GM18511 (cell line): ENCODE results near the gene EPS15.
A peak's percentile ranks its signal among the peaks of the same experiment; 100 is the strongest.
"Not testable (repeated sequence)": the region's sequence is repeated elsewhere in the genome, so short reads cannot be mapped to it uniquely, and the experiment has no call there.

Experiments
- ATAC-seq: cut with Tn5 transposase; IDR thresholded peaks from one replicate; pipeline ENCODE4 v1.9.1; 2021; ENCODE audit warnings: mild to moderate bottlenecking, moderate library complexity; ENCODE audit not compliant: unreplicated experiment

The EPS15 gene

DNA sequence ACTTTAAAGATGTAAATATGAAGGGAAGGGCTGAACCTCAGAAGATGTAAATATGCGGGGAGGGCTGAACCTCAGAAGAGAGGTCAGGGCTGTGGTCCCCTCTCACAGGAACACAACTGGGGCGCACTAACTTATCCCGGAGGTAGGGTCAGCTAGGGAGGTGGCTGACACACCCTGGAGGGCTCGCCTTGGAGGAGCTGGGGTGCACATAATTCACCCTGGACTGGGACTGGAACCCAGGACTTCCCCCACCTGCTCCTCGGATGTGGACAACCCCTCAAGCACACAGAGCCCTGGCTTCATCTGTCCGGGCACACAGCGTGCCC, 174.8 kb downstream of the EPS15 start:
- ATAC-seq, result no peak

DNA sequence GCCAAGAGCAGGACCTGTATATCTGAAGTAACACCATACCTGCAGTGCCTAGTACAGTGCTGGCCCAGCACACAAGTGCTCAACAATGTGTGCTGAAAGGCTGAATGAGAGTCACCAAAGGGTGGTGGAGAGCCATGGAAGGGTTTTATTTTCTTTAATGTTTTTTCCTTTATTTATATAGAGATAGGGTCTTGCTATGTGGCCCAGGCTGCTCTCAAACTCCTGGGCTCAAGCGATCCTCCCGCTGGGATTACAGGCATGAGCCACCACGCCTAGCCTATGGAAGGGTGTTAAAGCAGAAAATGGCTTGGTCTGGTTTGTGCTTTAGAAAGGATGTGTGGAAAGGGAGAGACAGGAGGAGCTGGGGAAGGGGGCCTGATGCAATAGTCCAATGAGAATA, 175.4 kb downstream of the EPS15 start:
- no peak for ATAC-seq

DNA sequence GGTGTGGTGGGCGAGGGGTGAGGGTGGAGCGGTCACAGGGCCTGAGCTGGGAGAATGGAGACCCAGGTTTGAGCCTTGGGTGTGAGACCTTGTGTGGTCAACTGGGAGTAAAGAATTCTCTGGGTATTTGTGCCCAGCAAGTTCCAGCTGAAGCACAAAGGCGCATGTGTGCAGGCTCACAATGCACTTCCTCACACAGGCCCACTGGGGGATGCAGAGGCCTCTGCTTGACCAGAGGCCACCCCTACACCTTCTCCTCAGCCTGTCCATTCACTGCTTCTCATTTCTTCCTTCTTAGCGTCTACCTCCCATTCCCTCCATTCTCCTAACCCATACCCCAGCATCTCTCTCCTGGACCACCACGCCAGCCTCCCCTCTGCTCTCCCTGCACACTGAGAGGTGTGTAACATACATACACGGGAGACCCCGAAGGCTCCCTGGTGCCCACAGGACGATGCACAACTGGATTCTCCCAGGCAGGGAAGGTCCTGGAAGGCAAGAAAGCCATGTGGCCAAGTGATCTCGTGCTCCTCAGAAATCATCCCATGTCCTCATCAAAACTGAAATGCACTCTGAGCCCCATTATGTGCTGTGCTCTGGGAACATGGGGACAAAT, 176.4 kb downstream of the EPS15 start:
- ATAC-seq, result no peak

DNA sequence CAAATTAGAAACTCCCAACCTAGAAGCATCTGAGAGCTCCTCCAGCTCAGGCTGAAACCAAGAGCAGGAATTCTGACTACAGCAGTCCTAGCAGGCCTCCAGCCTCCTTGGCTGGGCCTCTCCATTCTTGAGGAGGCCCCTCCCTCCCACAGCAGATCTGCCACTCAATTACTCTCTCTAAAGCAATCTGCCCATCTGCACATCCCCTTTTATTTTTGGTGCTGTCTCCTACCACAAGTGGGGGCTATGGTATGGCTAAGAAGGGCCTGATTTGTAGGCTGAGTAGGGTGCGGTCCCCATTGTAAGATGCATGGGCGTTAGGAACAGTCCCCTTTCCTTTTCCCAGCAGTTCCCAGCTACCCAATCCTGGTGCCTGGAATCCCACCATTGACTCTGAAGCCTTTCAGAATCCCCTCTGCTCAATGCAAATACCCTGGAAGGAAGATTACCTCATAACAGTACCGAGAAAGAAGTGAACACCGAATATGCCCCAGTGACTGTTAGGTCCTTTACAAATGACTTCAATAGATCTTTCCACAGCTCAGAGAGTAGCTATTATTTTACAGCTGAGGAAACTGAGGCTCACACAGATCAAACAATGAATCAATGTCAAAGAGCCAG, 177.1 kb downstream of the EPS15 start:
- peak; percentile 70 for ATAC-seq

DNA sequence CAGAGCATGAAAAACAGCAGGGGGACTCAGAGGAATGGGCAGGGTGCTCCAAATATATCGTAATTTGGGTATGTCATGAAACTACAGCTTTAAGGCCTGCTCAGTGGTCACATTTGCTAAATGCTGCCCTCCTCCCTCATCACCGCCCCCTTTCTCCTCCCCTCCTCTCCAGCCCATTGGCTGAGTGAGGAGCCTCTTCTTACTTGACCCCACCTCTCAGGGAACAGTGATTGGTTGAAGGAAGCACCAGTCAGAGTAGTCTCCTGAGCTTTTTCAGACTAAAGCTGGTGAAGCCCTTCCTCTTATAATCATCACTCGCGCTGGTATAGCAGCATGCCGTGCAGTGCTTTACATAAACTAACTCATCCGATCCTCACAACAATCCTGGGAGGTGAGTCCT, 178.7 kb downstream of the EPS15 start:
- ATAC-seq, result no peak

DNA sequence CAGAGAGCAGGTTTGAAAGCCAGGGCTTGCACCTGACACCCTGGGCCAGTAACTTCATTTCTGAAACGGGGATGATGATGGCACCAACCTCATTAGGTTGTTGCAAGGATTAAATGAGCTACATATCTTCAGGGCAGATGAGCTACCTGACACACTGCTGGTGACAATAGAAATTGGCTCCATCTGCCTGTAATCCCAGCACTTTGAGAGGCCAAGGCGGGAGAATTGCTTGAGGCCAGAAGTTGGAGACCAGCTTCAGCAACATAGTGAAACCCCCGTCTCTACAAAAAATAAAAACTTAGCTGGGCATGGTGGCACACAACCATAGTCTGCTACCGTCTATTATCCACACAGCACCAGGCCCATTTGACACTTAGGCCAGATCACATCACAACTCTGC, 182.4 kb downstream of the EPS15 start:
- no peak for ATAC-seq

GRCh38 chr1:51336004-51336403, 183.1 kb downstream of the EPS15 start:
- ATAC-seq, result no peak

- peak; percentile 69 for ATAC-seq
Observed at GRCh38 chr1:51331206-51332100, 187.6 kb downstream of the EPS15 start.

- no peak for ATAC-seq
Observed at GRCh38 chr1:51330331-51331201, 188.5 kb downstream of the EPS15 start, which contains the start of gene TTC39A. TTC39A (minus strand) TSS chr1:51330562; CDS start chr1:51330477, 85 bp downstream.

DNA sequence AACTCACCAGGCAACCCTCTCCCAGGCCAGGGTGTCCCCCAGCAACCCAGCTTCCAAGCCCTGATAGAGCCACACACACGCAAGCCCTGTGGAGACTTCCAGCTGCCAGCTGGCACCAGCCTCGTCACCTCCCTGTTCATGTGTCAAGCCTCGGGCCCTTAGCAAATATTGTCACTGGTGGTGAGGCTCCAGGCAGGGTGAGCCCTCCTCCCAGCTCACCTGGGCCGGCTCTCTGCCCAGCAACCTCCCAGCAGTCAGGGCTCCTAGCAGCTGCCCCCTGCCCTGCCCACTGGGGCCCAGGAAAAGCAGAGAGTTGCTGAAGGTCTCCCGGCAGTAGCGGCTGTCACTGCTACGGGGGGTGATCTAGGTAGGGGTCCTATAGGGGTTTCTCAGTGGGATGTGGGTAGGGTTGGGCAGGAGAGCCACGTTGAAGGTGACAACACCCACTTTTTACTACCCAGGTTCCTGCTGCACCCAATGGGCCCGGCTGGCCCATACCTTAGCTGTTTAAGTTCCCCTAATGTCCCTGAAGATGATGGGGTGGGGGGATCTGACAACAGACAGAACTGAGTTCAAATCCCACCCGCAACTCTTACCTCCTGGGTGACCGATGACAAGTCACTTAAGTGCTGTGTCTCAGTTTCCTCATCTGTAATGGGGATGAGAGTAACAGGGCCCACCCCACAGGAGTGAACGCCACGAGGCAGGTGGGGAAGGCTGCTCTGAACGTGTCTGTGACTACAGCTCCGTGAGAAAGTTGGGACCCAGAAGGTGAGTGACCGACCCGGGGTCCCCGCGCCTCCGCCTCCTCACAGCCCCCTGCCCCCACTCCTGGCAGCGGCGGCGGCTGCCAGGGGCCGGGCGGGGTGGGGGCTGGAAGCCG, 189.4 kb downstream of the EPS15 start:
- ATAC-seq, result no peak

GRCh38 chr1:51328926-51329325, 190.1 kb downstream of the EPS15 start:
- no peak for ATAC-seq

DNA sequence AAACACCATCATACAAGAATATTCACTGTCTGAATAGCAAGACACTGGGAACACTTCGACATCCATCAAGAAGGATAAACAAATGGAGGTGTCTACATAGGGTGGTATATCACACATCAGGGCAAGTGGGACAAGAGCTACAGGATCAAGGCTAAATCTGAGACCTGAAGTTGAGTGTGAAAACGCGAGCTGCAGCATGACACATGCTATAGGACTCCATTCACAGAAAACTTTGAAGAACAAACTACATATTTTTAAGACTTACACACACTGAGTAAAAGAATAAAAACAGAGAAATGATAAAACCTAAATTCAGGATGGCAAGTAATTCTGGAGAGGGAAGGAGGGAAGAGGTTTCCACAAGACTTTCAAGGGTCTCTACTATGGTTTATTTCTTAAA, 190.8 kb downstream of the EPS15 start:
- no peak for ATAC-seq

- ATAC-seq, result no peak
Observed at GRCh38 chr1:51327386-51327785, 191.7 kb downstream of the EPS15 start.

GRCh38 chr1:51326839-51327238, 192.2 kb downstream of the EPS15 start:
- no peak for ATAC-seq

DNA sequence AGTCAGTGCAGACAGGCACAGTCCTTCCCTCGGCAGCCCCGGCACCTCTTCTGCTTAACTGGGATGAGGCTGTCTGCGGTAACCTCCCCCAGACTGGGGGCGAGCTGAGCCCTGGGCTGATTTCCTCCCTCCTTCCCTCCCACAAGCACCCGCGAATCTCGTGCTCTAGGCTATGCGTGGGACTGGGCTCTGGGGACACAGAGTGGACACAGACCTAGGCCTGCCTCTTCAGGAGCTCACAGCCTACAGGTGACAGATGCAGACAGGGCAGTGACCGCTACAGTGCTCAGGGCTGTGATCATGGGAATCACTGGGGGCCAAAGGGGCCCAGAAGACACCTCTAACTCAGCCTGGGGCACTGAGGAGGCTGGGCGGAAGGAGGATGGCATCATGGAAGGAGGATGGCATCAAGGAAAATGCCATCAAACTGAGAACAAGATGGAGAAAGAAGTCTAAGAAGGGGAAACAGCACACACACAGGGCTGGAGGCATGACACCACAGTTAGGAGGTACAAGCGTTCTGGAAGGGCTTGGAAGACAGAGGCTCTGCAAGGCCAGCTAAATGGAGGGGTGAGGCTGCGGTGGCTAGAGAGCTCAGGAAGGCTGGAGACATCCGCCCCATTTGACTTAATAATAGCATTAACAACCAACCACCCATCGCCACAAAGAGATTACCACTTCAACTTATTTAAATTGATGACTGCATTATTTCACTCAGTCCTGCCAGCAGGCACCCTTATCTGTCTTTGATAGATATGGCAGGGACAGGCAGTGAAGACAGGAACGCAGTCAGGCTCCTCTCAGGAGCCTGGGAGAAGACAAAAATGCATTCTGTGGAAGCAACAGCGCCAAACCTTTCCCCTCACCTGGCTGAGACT, 192.9 kb downstream of the EPS15 start:
- no peak for ATAC-seq

DNA sequence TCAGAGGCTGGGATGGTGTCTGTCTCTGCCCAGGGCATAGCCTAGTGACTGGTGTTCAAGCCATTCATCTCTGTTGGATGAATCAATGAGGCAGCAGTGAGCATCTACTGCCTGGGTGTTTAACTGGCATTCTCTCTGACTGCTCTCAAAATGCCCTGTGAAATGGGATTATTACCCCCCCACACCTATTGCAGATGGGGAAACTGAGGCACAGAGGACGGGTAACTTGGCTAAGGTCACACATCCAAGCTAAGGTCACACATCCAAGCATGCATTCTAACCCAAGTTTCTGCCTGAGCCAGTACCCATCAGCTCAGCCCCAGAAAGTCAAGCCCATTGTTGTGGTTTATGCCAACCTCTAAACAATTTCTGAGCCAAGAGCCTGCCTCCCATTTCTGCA, 193.7 kb downstream of the EPS15 start:
- no peak for ATAC-seq

DNA sequence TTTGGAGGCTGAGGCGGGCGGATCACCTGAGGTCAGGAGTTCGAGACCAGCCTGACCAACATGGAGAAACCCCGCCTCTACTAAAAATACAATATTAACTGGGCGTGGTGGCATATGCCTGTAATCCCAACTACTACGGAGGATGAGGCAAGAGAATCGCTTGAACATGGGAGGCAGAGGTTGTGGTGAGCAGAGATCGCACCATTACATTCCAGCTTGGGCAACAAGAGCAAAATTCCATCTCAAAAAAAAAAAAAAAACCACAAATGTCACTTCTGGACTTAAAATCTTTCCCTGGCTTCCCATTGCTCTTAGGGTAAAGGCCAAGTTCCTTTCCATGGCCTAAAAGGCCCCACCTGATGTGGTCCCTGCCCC, 194.1 kb downstream of the EPS15 start:
- not testable (repeated sequence) for ATAC-seq

DNA sequence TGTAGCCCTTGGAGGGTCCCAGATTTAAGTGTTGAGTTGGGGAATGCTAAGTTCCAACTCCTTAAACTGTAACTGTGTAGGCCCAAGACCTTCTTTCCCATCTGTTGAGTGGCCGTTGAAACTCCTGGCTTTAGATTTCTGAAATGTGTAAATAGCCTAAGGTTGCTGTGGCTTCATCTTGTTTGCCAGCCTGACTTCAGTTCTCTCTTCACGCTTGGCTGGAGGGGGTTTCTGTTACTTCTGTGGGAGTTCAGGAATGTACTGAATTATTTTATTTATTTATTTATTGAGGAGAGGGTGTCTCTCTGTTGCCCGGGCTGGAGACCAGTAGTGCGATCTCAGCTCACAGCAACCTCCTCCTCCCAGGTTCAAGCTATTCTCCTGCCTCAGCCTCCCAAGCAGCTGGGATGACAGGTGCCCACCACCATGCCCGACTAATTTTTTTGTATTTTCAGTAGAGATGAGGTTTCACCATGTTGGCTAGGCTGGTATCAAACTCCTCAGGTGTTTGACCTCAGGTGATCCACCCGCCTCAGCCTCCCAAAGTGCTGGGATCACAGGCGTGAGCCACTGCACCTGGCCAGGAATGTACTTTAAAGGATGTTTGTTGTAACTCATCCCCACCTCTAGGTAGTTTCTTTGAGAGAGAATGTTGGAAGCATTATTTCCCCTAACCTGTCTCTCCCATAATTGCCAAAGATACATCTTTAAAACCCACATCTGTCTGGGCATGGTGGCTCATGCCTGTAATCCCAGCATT, 194.6 kb downstream of the EPS15 start:
- no peak for ATAC-seq
